PFSK-1 (cell line): ENCODE results near the gene TMEM31.

Experiments
- FOXP2 ChIP-seq: optimal IDR thresholded peaks from 2 replicates; pipeline ENCODE3; 2011; ENCODE audit warnings: borderline replicate concordance, control low read depth, inconsistent platforms; ENCODE audit not compliant: insufficient read depth; ENCODE audit errors: extremely low read length, extremely low read depth
- POLR2AphosphoS5 ChIP-seq: IDR thresholded peaks from 2 replicates; pipeline ENCODE4 v1.6.1; 2012; ENCODE audit warnings: low read depth, mild to moderate bottlenecking, control low read depth, low read length, moderate library complexity
- SIN3A ChIP-seq: IDR thresholded peaks from 2 replicates; pipeline ENCODE4 v1.6.1; 2012; ENCODE audit warnings: mild to moderate bottlenecking, low read length, moderate library complexity, borderline replicate concordance; ENCODE audit not compliant: insufficient read depth
- TAF1 ChIP-seq: IDR thresholded peaks from 2 replicates; pipeline ENCODE4 v1.6.1; 2012; ENCODE audit warnings: low read length, control low read depth, borderline replicate concordance; ENCODE audit not compliant: insufficient read depth
- TF ChIP-seq, protein P1 (sequence below), 2 experiments: IDR thresholded peaks; 2 replicates each; pipeline versions ENCODE4 v1.6.1 to v1.8.0; 2011 to 2012; ENCODE audit warnings: low read depth in 2 of 2, low read length in 2 of 2, control low read depth in 1 of 2, inconsistent platforms in 1 of 2, mild to moderate bottlenecking in 1 of 2, moderate library complexity in 1 of 2; ENCODE audit not compliant: insufficient read depth in 1 of 2

TMEM31 gene

DNA sequence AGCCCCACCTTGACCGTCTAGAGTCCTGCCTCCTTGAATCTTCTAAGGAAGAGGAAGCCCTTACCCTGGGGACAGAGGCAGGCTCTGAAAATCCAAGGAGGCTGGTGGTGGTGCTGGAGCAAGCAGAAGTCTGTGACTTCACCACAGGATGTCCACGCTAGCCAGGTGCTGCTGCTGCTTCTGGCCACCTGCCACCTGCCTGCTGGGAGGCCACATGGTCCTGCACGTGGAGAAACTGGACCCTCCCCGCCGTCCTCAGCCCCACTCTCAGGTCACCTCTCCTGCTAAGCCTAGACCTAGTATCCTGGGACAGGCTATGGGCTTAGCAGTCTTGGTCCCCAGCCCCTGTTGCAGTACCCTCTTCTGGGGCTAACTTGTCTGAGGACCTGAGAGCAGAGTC, 15.8 kb downstream of the TMEM31 start:
- TF ChIP-seq, protein P1, sequence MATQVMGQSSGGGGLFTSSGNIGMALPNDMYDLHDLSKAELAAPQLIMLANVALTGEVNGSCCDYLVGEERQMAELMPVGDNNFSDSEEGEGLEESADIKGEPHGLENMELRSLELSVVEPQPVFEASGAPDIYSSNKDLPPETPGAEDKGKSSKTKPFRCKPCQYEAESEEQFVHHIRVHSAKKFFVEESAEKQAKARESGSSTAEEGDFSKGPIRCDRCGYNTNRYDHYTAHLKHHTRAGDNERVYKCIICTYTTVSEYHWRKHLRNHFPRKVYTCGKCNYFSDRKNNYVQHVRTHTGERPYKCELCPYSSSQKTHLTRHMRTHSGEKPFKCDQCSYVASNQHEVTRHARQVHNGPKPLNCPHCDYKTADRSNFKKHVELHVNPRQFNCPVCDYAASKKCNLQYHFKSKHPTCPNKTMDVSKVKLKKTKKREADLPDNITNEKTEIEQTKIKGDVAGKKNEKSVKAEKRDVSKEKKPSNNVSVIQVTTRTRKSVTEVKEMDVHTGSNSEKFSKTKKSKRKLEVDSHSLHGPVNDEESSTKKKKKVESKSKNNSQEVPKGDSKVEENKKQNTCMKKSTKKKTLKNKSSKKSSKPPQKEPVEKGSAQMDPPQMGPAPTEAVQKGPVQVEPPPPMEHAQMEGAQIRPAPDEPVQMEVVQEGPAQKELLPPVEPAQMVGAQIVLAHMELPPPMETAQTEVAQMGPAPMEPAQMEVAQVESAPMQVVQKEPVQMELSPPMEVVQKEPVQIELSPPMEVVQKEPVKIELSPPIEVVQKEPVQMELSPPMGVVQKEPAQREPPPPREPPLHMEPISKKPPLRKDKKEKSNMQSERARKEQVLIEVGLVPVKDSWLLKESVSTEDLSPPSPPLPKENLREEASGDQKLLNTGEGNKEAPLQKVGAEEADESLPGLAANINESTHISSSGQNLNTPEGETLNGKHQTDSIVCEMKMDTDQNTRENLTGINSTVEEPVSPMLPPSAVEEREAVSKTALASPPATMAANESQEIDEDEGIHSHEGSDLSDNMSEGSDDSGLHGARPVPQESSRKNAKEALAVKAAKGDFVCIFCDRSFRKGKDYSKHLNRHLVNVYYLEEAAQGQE (IDR thresholded peaks at IDR 0.05; ENCODE audit: insufficient read depth in 1 of 2, low read depth in 2 of 2, low read length in 2 of 2): no peak
- TF ChIP-seq TAF1: no peak
- TF ChIP-seq SIN3A: no peak
- TF ChIP-seq FOXP2: no peak
- TF ChIP-seq POLR2AphosphoS5: no peak

DNA sequence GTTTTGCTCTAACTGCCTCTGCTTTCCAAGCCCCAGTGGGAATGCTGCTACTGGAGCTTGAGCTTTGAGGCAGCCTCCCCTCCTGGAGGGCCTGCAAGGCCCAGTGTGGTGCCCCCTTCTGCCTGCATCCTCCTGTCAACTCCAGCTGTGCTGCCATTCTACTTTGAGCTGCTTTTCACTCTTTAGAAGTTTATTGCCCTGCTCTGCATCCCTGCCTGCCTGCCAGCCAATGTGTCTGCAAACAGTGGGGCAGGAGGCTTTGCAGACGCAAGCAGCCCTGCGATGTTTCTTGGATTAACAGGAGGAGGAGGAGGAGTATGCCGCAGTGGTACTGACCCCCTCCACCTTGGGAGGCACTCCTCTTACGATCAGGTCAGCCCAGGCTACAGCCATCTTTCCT, 16.4 kb downstream of the TMEM31 start:
- TF ChIP-seq POLR2AphosphoS5: no peak
- TF ChIP-seq FOXP2: no peak
- TF ChIP-seq TAF1: no peak
- TF ChIP-seq, protein P1 (IDR thresholded peaks at IDR 0.05; ENCODE audit: insufficient read depth in 1 of 2, low read depth in 2 of 2, low read length in 2 of 2): no peak
- TF ChIP-seq SIN3A: no peak

DNA sequence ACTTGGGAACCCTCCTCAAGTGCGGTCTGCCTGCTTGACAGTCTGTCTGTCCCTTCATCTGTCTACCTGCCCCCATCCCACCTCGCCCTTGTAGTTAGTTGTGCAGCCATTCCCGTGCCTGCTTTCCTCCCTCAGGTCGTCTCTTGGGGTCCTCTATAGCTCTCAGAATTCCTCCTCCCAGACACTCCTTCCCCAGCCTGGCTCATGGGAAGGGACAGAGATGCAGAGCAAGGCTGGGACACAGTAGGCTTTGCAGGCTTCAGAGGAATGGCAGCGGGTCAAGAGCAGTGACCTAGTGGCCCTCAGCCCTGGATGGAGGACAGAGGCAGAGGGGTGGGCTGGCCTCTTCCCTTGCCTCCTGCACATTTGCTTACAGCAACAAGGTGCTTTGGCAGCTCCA, 18.3 kb downstream of the TMEM31 start:
- TF ChIP-seq TAF1: no peak
- TF ChIP-seq POLR2AphosphoS5: no peak
- TF ChIP-seq, protein P1 (IDR thresholded peaks at IDR 0.05; ENCODE audit: insufficient read depth in 1 of 2, low read depth in 2 of 2, low read length in 2 of 2): no peak
- no peak for TF ChIP-seq SIN3A
- TF ChIP-seq FOXP2: no peak

DNA sequence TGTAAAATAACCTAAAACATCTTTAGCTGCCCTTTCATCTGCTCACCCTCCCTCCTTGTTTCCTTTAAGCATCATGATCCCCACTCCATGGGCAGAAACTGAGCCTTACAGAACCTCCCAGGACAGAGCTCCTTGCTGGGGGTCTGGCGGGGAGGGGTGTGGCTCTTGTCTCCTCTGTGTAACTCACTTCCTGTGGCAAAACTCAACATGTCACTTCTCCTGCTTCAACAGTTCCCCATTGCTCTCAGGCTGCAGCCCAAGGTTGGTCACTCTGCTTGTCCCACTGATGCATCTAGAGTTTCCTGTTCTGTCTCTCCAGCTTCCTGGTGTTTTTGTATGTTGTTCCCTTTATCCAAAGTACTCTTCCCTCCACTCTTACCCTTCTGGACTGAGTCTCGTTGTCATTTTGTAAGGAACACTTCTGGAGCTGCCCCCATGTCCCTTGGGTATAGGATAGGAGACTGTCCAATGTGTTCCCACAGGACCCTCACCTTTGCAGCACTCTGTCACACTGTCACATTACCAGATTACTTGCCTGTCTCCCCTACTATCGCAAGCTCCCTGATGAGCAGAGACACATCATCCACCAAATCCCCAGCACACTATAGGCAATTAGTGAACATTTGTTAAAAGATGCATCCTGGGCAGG, 19.6 kb downstream of the TMEM31 start:
- TF ChIP-seq POLR2AphosphoS5: no peak

DNA sequence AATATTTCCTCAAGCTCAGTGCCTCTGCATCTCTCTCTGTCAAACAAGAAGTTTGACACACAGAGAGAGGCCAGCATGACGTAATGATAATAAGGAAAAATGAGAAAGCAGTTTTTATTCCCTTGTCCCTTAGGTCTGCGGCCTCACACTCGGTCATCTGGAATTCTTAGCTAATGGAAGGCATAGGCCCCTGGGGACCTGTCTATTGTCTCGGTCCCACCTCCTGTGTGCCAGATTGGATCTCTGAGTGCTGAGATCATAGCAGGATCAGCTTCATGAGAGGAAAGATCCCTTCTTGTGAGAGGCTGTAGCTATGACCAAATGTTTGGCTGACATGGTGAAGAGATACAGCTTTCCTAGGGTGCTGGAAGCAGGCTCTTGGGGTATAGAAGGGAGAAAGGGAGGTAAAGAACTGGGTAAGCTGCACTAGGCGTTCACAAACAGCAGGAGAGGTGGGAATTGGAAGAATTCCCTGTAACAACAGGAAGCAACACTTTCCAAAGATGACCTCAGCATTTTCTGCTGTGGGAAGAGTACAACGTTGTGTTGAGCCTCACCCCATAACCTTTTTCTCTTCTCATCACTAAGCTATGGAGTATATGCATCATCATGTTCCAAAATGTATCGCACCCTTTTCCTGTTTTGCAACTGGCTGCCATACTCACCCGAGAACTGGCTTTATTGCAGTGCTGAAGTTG, 20.2 kb downstream of the TMEM31 start:
- TF ChIP-seq, protein P1 (IDR thresholded peaks at IDR 0.05; ENCODE audit: insufficient read depth in 1 of 2, low read depth in 2 of 2, low read length in 2 of 2): no peak
- TF ChIP-seq POLR2AphosphoS5: no peak
- TF ChIP-seq SIN3A: no peak
- no peak for TF ChIP-seq FOXP2
- no peak for TF ChIP-seq TAF1
